Cardiac fibroblast (primary cell): Measurements from ENCODE around the gene KRT79.

Source experiments
- DNase-seq, 2 donors: peaks; one replicate each; pipeline versions ENCODE4 v3.0.0 to v3.0.0-alpha.2; 2010; ENCODE audit warnings: low read depth in 2 of 2
- H3K4me3 ChIP-seq, 2 donors: replicated peaks in 1 of 2; 1 replicate in 1 of 2; 2 replicates in 1 of 2; pipeline ENCODE4 v1.5.1; 2011; ENCODE audit warnings: low read depth in 2 of 2, low read length in 2 of 2, mild to moderate bottlenecking in 2 of 2, moderate library complexity in 1 of 2
- CTCF ChIP-seq: IDR thresholded peaks from one replicate; pipeline ENCODE4 v1.5.1; 2011; ENCODE audit warnings: low read depth, mild to moderate bottlenecking, low read length, inconsistent platforms

Gene KRT79

GRCh38 chr12:52838609-52839435 lies 4.7 kb upstream of the KRT79 start:
- no peak for TF ChIP-seq CTCF
- H3K4me3 ChIP-seq = no peak overlapping the region
- no peak for DNase-seq

- TF ChIP-seq CTCF = no peak
- DNase-seq = peak in 1 of 2 donors; percentile 26
- H3K4me3 ChIP-seq = no peak overlapping the region
Observed at GRCh38 chr12:52837781-52838608, 3.9 kb upstream of the KRT79 start.

GRCh38 chr12:52837413-52837741 lies 3.3 kb upstream of the KRT79 start:
- DNase-seq = peak; percentile 80 to 89
- H3K4me3 ChIP-seq = no peak overlapping the region
- TF ChIP-seq CTCF = no peak

- TF ChIP-seq CTCF = no peak
- DNase-seq = no peak
- no peak overlapping the region for H3K4me3 ChIP-seq
Observed at GRCh38 chr12:52836491-52837412, 2.6 kb upstream of the KRT79 start.

- no peak overlapping the region for H3K4me3 ChIP-seq
- peak; percentile 67 to 74 for DNase-seq
- no peak for TF ChIP-seq CTCF
Observed at GRCh38 chr12:52836042-52836466, 1.9 kb upstream of the KRT79 start.

- peak in 1 of 2 donors; percentile 6 for DNase-seq
- no peak overlapping the region for H3K4me3 ChIP-seq
- no peak for TF ChIP-seq CTCF
Observed at GRCh38 chr12:52835271-52836041, 1.3 kb upstream of the KRT79 start.
